ENCODE results near the gene FAM131A. TPM values are rescaled to one million over a fixed set of nuclear protein-coding genes. Genes with fewer than 3 reads are reported as not detected.

The FAM131A gene
- total and polyA plus RNA-seq, 10 of the 15 experiments (the other 5 are each of a cell fraction or from before 2014, with no cell fraction given), result 0.31 to 4.5 (median 1.5) TPM

DNA sequence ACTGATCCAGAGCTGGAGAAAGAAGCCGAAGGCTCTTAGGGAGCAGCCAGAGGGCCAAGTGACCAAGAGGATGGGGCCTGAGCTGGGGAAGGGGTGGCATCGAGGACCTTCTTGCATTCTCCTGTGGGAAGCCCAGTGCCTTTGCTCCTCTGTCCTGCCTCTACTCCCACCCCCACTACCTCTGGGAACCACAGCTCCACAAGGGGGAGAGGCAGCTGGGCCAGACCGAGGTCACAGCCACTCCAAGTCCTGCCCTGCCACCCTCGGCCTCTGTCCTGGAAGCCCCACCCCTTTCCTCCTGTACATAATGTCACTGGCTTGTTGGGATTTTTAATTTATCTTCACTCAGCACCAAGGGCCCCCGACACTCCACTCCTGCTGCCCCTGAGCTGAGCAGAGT lies 52.0 kb downstream of the FAM131A start:
- FAIRE-seq (no peak), DNase-seq (ENCODE audit: low read depth, low spot score) (no peak), ATAC-seq (no peak)
- H4K20me1 ChIP-seq (ENCODE audit: control insufficient read depth, insufficient read depth), result no peaks in the 10 kb centered on the region
- no peak overlapping the region for H2AFZ ChIP-seq (ENCODE audit: control insufficient read depth, low read depth, low read length)
- POLR2A ChIA-PET, result no interaction called here
- RAD21 ChIA-PET (ENCODE audit: unreplicated experiment), result no interaction called here
- H3K36me3 ChIP-seq (ENCODE audit: control insufficient read depth in 2 of 2, insufficient read depth in 2 of 2, low read length in 1 of 2), result no peaks in the 10 kb centered on the region
- no peak overlapping the region for H3K4me3 ChIP-seq
- no TSS peak for BruUV-seq (replicated peaks)
- WGBS (ENCODE audit: insufficient coverage, insufficient replicate concordance, low lambda C conversion rate, missing lambda C conversion rate), result 3% methylated on average over 5 of the region's 5 CpGs
- no peak overlapping the region for H3K27ac ChIP-seq (ENCODE audit: control insufficient read depth, insufficient read depth)
- no peaks in the 10 kb centered on the region for H3K79me2 ChIP-seq (ENCODE audit: control insufficient read depth, insufficient read depth, low read length)
- no peaks in the 10 kb centered on the region for H3K9me3 ChIP-seq (replicated peaks; ENCODE audit: control insufficient read depth, insufficient read depth, low read length)
- no peaks in the 10 kb centered on the region for H3K4me1 ChIP-seq (ENCODE audit: control insufficient read depth, insufficient read depth, low read length)
- H3K9ac ChIP-seq (ENCODE audit: control insufficient read depth, insufficient read depth, low read length), result no peak overlapping the region
- CTCF ChIA-PET, result no interaction called here
- in situ Hi-C loops (cut with MboI), result no loop called here
- no peak for TF ChIP-seq USF2 (IDR thresholded peaks at IDR 0.05; ENCODE audit: borderline replicate concordance, low read depth, low read length)
- TF ChIP-seq ZBTB40 (IDR thresholded peaks at IDR 0.05; ENCODE audit: borderline replicate concordance), result no peak
- no peak for TF ChIP-seq ZNF217 (IDR thresholded peaks at IDR 0.05)
- no peak for TF ChIP-seq IKZF2 (IDR thresholded peaks at IDR 0.05)
- no peak for TF ChIP-seq RCOR1 (conservative IDR thresholded peaks at IDR 0.05; ENCODE audit: low read depth, low read length)
- no peak for TF ChIP-seq LARP7 (IDR thresholded peaks at IDR 0.05)
- TF ChIP-seq NFYA (IDR thresholded peaks at IDR 0.05; ENCODE audit: borderline replicate concordance, low read depth, low read length), result no peak
- TF ChIP-seq NFYB (IDR thresholded peaks at IDR 0.05; ENCODE audit: insufficient read depth, low read depth, low read length), result no peak
- TF ChIP-seq YY1 (IDR thresholded peaks at IDR 0.05; ENCODE audit: low read depth, low read length), result no peak
- no peak for TF ChIP-seq ZNF622 (IDR thresholded peaks at IDR 0.05)
- TF ChIP-seq PAX8 (IDR thresholded peaks at IDR 0.05), result no peak
- no peak for TF ChIP-seq IRF4 (IDR thresholded peaks at IDR 0.05; ENCODE audit: low read depth, low read length)
- no peak for TF ChIP-seq NR2C2 (IDR thresholded peaks at IDR 0.05; ENCODE audit: borderline replicate concordance, control insufficient read depth, insufficient read length, low read depth)
- TF ChIP-seq JUNB (IDR thresholded peaks at IDR 0.05), result no peak
- TF ChIP-seq TAF1 (IDR thresholded peaks at IDR 0.05; ENCODE audit: borderline replicate concordance, low read depth, low read length), result no peak
- TF ChIP-seq EP300 (IDR thresholded peaks at IDR 0.05; ENCODE audit: borderline replicate concordance in 1 of 2, control insufficient read depth in 1 of 2, low read depth in 2 of 2, low read length in 2 of 2), result no peak
- TF ChIP-seq NBN (IDR thresholded peaks at IDR 0.05), result no peak
- TF ChIP-seq GATAD2B (conservative IDR thresholded peaks at IDR 0.05; ENCODE audit: low read depth), result no peak
- TF ChIP-seq POLR2AphosphoS5 (IDR thresholded peaks at IDR 0.05; ENCODE audit: low read length), result no peak
- SMC1A ChIA-PET (ENCODE audit: uncharacterized antibody, unreplicated experiment), result interaction anchor here (0.6 to 0.8 kb wide), 2 partner anchors 18 to 222 kb away, joined by 3 read pairs; no protein-coding TSS in a partner anchor
- H3K4me2 ChIP-seq (ENCODE audit: control insufficient read depth, insufficient read depth), result no peak overlapping the region
- intact Hi-C loops (cut with micrococcal nuclease; ENCODE audit: unreplicated experiment), result no loop called here
- peaks cover 0 to 4% of the 10 kb centered on the region in 2 experiments for H3K27me3 ChIP-seq (replicated peaks in 1 of 2; ENCODE audit: control insufficient read depth in 2 of 2, insufficient read depth in 2 of 2, low read length in 1 of 2)
